ENCODE results near the gene P2RX6.
"Not testable (repeated sequence)": the region's sequence is repeated elsewhere in the genome, so short reads cannot be mapped to it uniquely, and the experiment has no call there.

P2RX6 gene

DNA sequence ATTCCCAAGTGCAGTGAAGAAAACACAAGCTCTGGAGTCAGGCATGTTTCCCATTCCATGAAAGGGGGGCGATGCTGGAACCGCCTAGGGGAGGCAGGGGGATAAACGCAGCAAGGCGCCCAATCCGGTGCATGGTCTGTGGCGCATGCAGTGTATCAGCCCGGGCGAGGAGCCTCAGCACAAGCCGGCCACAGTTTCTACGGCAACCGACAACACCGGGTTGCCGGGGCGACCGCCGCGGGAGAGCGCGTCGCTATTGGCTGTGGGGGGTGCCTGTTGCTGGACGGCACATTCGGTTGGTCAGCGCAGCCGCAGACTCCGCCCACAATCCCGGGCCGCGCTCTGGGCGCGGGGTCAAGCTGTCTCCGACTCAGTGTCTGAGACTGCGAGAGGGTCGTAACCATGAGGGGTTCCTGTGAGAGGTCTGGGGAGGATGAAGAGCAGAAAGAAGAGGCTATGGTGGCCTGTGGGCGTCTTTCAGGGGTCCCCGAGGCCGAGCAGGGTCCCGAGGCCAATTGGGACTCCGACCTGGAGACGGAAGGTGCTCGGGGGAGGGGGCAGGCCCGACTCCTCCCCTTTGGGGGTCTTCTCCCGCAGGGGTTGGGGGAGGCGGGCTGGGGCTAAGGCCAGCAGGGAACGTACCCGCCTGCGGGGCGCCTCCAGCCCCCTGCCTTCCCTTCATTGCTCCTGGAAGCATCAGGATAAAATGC, 30.8 kb downstream of the P2RX6 start, which contains the start of gene LRRC74B:
Gene LRRC74B (plus strand): TSS at position 362 of the 710 bp plus-strand sequence. CDS start 41 bp downstream, at position 403.
- no peaks in the 10 kb centered on the region for H3K4me1 ChIP-seq (ENCODE audit: insufficient read depth, low read length)
- H3K4me2 ChIP-seq (ENCODE audit: insufficient read depth, low read length), result no peak within 1 kb of the TSS
- peaks cover 21% of the 10 kb centered on the region for H3K27me3 ChIP-seq (ENCODE audit: insufficient read depth, low read length, poor library complexity)
- H3K4me3 ChIP-seq (ENCODE audit: low read depth in 1 of 2, low read length in 2 of 2), result no peak within 1 kb of the TSS
- no peak within 1 kb of the TSS for H2AFZ ChIP-seq (ENCODE audit: low read depth, low read length)
- peaks cover 3% of the 10 kb centered on the region; the same call in 1 of the 2 replicates for H4K20me1 ChIP-seq (ENCODE audit: insufficient read depth, low read length)
- no peaks in the 10 kb centered on the region for H3K79me2 ChIP-seq (ENCODE audit: insufficient read depth, low read length)
- DNase-seq (peak; percentile 49), ATAC-seq (ENCODE audit: insufficient read depth, low read depth) (peak; percentile 79)
- H3K9ac ChIP-seq (ENCODE audit: low read depth, low read length), result no peak within 1 kb of the TSS
- no peaks in the 10 kb centered on the region for H3K9me3 ChIP-seq (ENCODE audit: insufficient read depth, low read length, severe bottlenecking)
- TF ChIP-seq, protein P1, sequence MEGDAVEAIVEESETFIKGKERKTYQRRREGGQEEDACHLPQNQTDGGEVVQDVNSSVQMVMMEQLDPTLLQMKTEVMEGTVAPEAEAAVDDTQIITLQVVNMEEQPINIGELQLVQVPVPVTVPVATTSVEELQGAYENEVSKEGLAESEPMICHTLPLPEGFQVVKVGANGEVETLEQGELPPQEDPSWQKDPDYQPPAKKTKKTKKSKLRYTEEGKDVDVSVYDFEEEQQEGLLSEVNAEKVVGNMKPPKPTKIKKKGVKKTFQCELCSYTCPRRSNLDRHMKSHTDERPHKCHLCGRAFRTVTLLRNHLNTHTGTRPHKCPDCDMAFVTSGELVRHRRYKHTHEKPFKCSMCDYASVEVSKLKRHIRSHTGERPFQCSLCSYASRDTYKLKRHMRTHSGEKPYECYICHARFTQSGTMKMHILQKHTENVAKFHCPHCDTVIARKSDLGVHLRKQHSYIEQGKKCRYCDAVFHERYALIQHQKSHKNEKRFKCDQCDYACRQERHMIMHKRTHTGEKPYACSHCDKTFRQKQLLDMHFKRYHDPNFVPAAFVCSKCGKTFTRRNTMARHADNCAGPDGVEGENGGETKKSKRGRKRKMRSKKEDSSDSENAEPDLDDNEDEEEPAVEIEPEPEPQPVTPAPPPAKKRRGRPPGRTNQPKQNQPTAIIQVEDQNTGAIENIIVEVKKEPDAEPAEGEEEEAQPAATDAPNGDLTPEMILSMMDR (IDR thresholded peaks at IDR 0.05; ENCODE audit: borderline replicate concordance, extremely low read depth, low read length, poor library complexity, severe bottlenecking), result no peak
- no peak for TF ChIP-seq EZH2 (IDR thresholded peaks at IDR 0.05; ENCODE audit: borderline replicate concordance, low read depth, low read length, severe bottlenecking)
- H3K36me3 ChIP-seq (ENCODE audit: insufficient read depth, low read length), result no peaks in the 10 kb centered on the region
- no peak within 1 kb of the TSS for H3K27ac ChIP-seq (ENCODE audit: low read length)

DNA sequence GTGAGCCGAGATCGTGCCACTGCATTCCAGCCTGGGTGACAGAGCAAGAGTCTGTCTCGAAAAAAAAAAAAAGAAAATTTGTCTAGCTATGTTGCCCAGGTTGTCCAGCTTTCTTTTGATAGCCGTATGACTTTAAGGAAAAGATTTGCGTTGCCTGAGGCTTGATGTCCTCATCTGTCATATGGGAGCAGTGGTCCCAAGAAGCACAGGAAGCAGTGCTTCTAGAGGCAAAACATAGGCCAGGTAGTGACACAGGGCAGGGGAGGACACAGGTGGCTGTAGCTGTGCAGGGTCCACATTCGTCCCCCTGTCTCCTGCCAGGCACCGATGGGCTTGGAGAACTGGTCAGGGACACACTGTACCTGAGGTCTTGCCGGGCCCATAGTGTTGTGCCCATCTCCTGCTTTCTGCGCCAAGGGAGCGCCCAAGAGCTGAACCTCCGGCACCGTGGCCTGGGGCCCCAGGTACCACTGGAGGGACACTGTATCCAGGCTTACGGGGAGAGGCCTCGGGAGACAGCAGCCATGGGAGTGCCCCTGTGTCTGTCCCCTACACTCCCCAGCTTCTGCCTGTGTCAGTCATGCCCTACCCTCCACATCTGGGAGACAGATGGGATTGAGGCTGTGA, 32.2 kb downstream of the P2RX6 start:
- DNase-seq (no peak), ATAC-seq (ENCODE audit: insufficient read depth, low read depth) (no peak)
- no peaks in the 10 kb centered on the region for H3K4me1 ChIP-seq (ENCODE audit: insufficient read depth, low read length)
- H3K79me2 ChIP-seq (ENCODE audit: insufficient read depth, low read length), result no peaks in the 10 kb centered on the region
- no peak overlapping the region for H3K4me2 ChIP-seq (ENCODE audit: insufficient read depth, low read length)
- H3K4me3 ChIP-seq (ENCODE audit: low read depth in 1 of 2, low read length in 2 of 2), result no peak overlapping the region
- peaks cover 3% of the 10 kb centered on the region; the same call in 1 of the 2 replicates for H4K20me1 ChIP-seq (ENCODE audit: insufficient read depth, low read length)
- peaks cover 21% of the 10 kb centered on the region for H3K27me3 ChIP-seq (ENCODE audit: insufficient read depth, low read length, poor library complexity)
- no peaks in the 10 kb centered on the region for H3K36me3 ChIP-seq (ENCODE audit: insufficient read depth, low read length)
- H3K9ac ChIP-seq (ENCODE audit: low read depth, low read length), result no peak overlapping the region
- TF ChIP-seq, protein P1 (IDR thresholded peaks at IDR 0.05; ENCODE audit: borderline replicate concordance, extremely low read depth, low read length, poor library complexity, severe bottlenecking), result no peak
- H3K9me3 ChIP-seq (ENCODE audit: insufficient read depth, low read length, severe bottlenecking), result no peaks in the 10 kb centered on the region
- H3K27ac ChIP-seq (ENCODE audit: low read length), result no peak overlapping the region
- no peak overlapping the region for H2AFZ ChIP-seq (ENCODE audit: low read depth, low read length)

DNA sequence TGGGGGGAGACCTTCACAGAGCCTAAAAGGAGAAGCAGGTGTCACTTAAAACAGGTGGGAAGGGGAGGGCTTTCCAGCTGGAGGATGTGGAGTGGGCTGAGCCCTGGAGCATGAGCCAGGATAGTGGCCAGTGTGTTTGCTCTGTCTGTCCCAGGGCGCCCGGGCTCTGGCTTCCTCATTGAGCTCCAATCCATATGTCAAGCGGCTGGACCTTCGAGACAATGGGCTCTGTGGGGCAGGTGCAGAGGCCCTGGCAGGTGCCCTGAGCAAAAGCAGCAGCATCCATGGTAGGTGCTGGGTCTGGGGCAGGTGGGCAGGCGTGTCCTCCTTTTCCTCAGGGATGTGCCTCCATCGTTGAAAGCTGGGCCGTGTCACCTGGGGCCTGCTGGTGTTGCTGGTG, 32.8 kb downstream of the P2RX6 start:
- Histone ChIP-seq H3K4me3 (ENCODE audit: low read depth in 1 of 2, low read length in 2 of 2) (no peak overlapping the region), H3K4me2 (ENCODE audit: insufficient read depth, low read length) (no peak overlapping the region), H3K9me3 (ENCODE audit: insufficient read depth, low read length, severe bottlenecking) (no peaks in the 10 kb centered on the region), H3K27me3 (ENCODE audit: insufficient read depth, low read length, poor library complexity) (peaks cover 21% of the 10 kb centered on the region), H4K20me1 (ENCODE audit: insufficient read depth, low read length) (peaks cover 3% of the 10 kb centered on the region; the same call in 1 of the 2 replicates), H2AFZ (ENCODE audit: low read depth, low read length) (no peak overlapping the region), H3K27ac (ENCODE audit: low read length) (no peak overlapping the region), H3K79me2 (ENCODE audit: insufficient read depth, low read length) (no peaks in the 10 kb centered on the region), H3K4me1 (ENCODE audit: insufficient read depth, low read length) (no peaks in the 10 kb centered on the region), H3K36me3 (ENCODE audit: insufficient read depth, low read length) (no peaks in the 10 kb centered on the region), H3K9ac (ENCODE audit: low read depth, low read length) (no peak overlapping the region)
- no peak for ATAC-seq (ENCODE audit: insufficient read depth, low read depth)
- no peak for DNase-seq
- TF ChIP-seq EZH2 (IDR thresholded peaks at IDR 0.05; ENCODE audit: borderline replicate concordance, low read depth, low read length, severe bottlenecking), result no peak
- TF ChIP-seq, protein P1 (IDR thresholded peaks at IDR 0.05; ENCODE audit: borderline replicate concordance, extremely low read depth, low read length, poor library complexity, severe bottlenecking), result no peak

DNA sequence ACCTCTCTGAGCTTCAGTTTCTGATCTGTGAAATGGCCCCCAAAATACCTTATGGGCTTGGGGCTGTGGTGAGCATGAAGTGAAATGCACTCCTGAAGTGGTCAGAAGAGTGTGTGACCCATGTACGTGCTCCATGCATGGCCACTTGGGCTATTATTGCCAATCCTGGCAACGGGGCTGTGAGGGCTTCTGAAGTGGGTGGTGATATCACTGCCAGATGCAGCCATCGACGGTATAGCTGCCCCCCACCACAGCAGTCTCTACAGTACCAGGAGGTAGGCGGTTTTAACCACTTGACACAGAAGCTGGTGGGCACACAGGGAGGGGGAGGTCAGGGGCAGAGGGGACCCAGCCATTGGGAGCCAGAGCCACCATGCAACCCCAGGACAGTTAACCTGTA, 33.5 kb downstream of the P2RX6 start:
- H3K36me3 ChIP-seq (ENCODE audit: insufficient read depth, low read length); H4K20me1 ChIP-seq (ENCODE audit: insufficient read depth, low read length); H2AFZ ChIP-seq (ENCODE audit: low read depth, low read length); H3K4me1 ChIP-seq (ENCODE audit: insufficient read depth, low read length); H3K4me2 ChIP-seq (ENCODE audit: insufficient read depth, low read length); H3K4me3 ChIP-seq (ENCODE audit: low read depth in 1 of 2, low read length in 2 of 2); H3K9me3 ChIP-seq (ENCODE audit: insufficient read depth, low read length, severe bottlenecking); H3K27ac ChIP-seq (ENCODE audit: low read length); DNase-seq; H3K79me2 ChIP-seq (ENCODE audit: insufficient read depth, low read length); H3K9ac ChIP-seq (ENCODE audit: low read depth, low read length); ATAC-seq (ENCODE audit: insufficient read depth, low read depth): not testable (repeated sequence)
- peaks cover 18% of the 10 kb centered on the region for H3K27me3 ChIP-seq (ENCODE audit: insufficient read depth, low read length, poor library complexity)

DNA sequence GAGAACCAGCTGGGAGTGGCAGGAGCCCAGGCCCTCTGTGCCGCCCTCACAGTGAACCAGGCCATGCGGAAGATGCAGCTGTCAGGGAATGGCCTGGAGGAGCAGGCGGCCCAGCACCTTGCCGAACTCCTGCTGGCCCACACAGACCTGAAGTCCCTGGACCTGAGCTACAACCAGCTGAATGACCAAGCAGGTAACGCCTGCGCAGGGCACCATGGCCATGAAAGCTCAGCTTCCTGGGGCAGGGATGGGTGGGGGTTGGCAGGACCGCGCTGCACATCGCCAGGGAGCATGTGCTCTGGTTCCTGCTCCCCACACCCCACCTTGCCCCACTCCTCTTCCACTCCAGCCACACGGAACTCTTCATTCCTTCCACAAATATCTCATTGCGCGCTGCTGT, 34.0 kb downstream of the P2RX6 start:
- H4K20me1 ChIP-seq (ENCODE audit: insufficient read depth, low read length); ATAC-seq (ENCODE audit: insufficient read depth, low read depth); H3K36me3 ChIP-seq (ENCODE audit: insufficient read depth, low read length); DNase-seq; H3K79me2 ChIP-seq (ENCODE audit: insufficient read depth, low read length); H3K4me1 ChIP-seq (ENCODE audit: insufficient read depth, low read length); H2AFZ ChIP-seq (ENCODE audit: low read depth, low read length); H3K27ac ChIP-seq (ENCODE audit: low read length); H3K4me3 ChIP-seq (ENCODE audit: low read depth in 1 of 2, low read length in 2 of 2); H3K4me2 ChIP-seq (ENCODE audit: insufficient read depth, low read length); H3K9me3 ChIP-seq (ENCODE audit: insufficient read depth, low read length, severe bottlenecking); H3K9ac ChIP-seq (ENCODE audit: low read depth, low read length): not testable (repeated sequence)
- peaks cover 14% of the 10 kb centered on the region for H3K27me3 ChIP-seq (ENCODE audit: insufficient read depth, low read length, poor library complexity)

All from DND-41 (cell line).